GM21528 (cell line): ENCODE results near the gene OPN1SW.

Experiments used
- ATAC-seq: cut with Tn5 transposase; IDR thresholded peaks from one replicate; pipeline ENCODE4 v1.9.1; 2021; ENCODE audit warnings: mild to moderate bottlenecking, moderate library complexity; ENCODE audit not compliant: unreplicated experiment, low FRiP score

The OPN1SW gene

DNA sequence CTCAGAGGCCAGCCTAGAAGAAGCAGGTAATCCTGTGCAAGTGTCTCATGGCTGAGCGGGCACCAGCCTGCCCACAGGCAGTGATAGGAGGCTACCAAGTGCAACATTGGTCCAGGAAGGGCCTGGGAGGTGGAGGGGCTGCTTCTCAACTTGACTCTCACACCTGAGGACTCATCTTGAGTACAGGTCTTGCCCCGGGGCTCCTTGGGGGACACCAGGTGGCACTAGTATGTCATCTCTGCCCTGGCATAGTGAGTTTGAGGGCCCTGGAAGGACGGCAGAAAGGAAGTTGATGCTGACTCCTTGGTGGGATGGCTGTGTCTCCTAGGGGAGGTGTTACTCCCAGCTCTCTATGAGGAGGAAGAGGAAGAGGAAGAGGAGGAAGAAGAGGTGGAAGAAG is 18.4 kb upstream of the OPN1SW start:
- no peak for ATAC-seq

DNA sequence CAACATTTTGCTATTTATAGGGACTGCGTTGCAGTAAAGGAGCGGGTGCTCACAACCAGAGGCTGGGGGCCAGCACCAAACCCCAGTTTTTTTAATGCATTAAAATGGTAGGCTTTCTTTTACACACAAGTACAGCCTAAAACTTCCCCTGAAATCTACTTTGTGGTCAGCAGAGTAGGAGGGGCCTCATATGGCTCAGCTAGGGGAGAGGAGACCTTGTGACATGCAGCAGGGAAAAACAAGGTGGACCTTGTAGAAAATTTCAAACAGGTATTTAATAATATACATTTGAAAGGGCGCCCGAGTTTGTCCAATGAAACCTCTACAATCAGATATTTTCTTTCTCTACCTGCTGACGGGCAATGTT is 17.6 kb upstream of the OPN1SW start:
- no peak for ATAC-seq

DNA sequence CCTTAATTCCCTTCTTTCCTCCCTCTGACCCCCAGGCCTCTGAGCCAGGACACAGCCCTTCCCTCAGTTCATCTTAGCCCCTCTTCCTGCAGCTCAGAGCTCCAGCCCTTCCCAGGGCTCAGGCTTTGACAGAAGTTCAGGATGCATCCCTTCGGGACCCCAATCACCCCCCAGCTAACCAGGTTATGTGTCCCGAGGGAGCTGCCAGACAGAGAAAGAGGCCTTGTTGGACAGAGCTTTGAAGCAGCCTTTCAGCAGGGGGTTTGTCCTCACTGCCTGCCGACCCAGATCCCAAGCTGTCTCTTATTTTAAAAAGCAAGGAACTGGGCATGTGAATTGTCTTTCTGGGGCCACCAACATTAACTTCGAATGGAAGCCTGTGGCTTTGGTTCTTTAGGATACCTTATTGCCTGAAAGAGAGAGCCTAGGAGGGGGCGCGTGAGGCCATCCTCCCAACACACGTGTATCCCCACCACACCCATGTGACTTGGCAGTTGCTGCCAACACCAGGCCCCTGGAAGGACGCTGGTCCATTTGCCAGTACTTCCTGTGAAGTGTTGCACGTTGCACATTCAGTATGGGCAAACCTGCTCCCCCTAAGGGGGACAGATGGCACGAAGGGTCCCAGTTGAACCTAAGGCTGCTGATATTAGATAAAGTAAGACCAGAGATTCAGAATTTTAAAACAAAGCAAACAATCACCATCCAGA is 17.0 kb upstream of the OPN1SW start:
- no peak for ATAC-seq

DNA sequence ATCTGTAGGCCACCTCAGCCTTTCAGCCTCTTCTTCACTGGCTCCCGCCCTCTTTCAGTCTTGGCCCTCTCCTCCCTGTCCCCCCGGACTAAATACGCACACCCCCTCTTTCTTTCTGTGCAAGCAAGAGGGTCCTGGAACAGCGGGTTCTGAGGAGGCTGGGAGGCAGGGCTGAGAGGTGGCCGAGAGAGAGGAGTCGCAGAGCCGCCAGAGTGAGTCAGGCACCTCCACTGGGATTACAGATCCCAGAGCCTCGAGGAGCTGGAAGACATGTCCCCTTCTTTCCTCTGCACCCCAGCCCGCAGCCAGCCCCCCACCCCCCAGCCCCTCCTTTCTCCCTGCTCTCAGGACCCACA is 16.4 kb upstream of the OPN1SW start:
- ATAC-seq: no peak

DNA sequence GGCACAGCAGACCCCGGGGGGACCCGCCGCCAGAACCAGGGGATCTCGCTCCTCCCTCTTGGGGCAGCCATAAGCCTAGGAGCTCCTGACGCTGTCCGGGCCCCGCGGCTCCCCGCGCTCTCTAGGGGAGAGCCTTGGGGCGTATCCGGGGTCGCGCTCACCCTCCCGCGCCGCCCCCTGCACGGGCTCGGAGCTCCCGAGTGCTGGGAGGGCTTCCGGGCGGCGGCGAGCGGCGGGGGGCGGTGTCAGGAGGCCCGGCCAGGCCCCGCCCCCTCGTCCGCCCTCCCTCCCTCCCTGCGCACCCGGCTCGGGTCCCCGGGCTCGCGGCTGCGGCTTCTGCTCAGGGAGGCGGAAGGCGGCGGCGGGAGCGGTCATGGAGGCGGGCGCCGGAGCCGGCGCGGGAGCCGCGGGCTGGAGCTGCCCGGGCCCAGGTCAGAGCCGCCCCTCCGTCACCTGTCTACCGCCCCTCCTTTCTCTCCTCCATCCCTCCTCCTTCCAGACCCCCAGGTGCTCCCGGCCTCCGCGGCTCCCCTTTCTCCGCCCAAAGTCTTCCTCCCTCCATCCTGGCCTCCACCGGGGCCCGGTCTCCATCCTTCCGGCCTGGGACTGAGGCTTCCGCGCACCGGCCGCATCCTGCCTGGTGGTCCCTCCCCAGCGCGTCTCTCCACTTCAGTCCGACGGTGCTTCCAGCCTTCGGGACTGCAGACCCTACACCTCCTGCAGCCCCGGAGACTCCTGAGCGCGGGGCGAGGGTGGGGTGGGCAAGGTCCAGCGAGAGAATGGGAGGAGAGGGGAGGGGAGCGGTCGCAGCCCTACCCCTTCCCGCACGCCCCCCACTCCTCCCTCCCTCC is 15.8 kb upstream of the OPN1SW start, which contains the start of gene CCDC136:
Gene CCDC136, plus strand, starts transcription at position 848 of the 851 bp plus-strand sequence. CDS start 444 bp downstream, outside the sequence.
- ATAC-seq: peak; percentile 71

DNA sequence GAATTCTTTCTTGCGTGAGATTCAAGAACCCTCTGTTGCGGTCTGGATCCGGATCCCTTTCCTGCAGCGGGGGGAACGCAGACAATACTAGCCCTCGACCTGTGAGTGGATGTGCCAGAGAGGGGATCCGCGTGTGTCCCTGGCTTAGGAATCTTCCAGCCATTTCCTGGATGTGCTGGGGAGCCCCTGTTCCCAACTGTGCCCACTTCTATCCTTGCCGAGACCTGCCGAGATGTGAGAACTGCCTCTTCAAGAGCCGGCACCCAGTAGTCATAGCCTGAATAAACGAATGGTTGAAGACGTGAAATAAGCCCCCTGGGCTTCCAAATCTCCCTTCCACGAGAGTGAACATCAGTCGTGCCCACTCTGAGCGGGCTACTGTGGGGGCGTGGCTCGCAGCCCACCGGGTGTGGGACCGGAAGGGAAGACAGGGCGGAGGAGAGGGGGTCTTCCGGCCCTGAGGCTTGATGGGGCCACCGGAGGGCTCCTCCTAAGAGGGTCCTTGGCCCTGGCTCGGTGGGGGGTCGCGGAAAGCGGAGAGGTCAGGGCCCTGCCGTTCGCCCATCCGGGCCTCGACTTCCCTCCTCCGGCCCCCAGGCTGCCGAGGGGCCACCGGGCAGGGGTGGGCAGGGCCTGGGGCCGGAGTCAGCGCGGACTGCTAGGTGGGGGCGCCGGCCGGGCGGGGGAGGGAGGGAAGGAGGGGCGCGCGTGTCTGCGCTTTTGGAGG is 14.9 kb upstream of the OPN1SW start:
- no peak for ATAC-seq

DNA sequence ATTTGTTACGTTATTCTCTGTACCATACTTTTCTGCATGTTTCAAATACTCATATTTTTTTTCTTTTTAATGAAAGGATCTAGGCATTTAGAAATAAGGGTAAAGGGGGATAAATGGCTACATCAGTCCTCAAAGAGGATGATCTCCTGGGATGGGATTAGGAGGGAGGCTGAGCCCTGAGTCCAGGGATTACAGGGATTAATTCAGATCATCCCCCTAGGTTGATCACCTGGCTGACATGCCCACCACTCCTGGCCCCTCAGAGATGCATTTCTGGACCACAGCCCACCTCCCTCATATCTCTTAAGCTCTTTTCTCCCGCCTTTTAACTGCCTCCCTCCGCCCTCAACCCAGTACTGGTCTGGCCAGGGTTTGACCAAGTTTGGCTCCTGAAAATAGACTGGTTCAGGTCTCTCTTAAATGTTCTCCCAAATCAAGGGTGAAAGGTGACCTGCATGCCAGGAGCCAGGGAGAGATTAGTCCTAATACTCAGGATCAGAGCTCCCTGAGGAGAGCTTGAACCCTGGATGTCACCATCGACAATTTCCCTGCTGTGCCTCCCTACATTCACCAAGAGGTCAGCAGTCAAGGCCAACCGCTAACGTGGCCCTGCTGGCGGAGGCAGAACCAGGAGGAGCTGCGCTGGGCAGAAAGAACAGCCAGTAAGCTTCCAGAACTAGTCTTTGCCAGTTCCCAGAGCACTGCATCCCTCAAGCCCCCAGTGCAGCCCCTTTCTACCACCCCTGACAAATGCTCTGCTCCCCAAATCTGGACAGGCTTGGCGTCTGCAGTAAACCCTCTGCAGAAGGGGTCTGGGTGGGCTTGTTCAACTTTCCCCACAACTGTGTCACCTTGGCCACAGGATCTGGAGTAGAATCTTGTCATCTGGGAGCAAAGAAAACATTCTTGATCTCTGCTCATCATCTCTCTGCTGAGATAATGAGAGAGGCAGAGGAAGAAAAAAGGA is 13.1 kb upstream of the OPN1SW start:
- no peak for ATAC-seq

DNA sequence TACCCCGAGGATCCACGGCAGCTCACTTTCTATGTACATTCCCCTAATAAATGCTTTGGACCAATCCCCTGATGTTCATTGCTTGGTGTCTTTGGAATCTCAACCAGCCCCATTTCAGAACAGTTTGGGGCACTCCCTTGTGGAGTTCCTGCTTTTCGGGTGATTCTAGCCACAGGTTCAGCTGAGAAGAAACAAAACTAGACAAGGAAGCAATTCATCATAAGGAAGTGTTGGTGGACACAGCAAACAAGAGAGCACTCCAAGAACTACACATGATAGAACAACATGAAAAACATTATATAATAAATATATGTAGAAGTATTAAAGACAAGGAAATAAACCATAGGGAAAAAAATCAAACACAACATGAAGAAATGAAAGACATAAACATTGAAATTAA is 10.1 kb upstream of the OPN1SW start:
- ATAC-seq: no peak

DNA sequence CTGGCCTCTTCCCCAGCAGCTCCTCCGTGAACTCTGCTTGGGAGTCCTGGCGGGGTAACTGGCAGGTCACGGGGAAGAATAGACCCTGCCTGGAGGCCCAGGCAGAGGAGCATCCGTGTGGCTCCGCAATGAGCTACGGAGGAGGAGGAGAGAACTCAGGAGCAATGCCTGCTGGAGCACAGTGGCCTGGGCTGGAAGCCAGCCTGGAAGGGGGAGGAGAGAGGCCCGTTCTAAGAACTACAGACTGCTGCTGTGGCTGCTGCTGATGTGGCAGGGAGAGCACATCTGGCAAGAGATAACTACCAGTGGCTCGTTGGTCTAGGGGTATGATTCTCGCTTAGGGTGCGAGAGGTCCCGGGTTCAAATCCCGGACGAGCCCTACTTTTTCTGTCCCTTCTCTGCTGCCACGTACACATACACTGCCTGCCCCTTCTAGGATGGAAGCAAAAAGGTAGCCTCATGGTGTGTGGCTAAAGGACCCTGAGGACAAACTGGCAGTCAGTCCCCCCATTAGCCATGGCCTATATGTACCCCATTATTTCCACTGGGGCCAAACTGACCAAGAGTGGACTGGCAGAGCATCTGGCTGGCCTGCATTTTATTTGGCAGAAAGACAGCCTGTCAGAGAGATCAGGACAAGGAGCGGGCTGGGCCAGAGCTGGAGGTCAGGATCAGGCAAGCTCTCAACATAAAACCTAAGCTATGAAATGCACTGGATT is 7.7 kb upstream of the OPN1SW start:
- no peak for ATAC-seq

DNA sequence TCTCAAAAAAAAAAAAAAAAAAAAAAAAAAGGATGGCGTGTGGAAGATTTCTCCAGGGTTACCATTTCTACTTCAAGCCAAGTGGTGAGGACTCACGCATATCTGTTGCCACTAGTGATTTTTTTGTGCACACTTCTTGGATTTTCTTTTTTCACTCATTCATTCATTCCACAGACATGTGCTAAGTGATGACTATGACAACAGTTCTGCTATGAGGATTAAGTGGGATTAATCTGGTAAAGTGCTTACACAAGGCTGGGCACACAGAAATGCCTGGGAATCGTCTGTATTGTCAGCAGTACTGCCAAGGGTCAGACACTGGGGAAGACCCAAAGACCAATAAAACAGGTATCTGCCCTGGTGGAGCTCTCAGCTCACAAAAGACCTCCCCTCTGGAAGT is 6.3 kb upstream of the OPN1SW start:
- no peak for ATAC-seq

DNA sequence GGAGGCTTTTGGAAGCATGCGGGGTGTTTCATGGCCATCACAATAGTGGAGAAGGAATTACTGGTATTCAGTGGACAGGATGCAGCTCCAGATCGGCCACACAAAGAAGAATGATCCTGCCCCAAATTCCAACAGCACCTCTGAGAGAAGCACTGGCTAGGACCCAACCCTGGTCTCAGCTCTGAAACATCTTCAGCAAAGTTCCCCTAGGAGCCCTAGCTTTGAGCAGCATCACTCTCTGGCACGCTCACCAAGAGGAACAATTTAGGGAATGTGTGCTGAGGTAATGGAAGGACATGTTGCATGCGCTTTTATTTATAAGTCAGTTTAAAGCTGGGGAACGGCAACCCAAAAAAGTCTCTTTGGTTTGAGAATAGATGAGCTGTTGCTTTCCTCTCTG is 5.5 kb upstream of the OPN1SW start:
- ATAC-seq: no peak

DNA sequence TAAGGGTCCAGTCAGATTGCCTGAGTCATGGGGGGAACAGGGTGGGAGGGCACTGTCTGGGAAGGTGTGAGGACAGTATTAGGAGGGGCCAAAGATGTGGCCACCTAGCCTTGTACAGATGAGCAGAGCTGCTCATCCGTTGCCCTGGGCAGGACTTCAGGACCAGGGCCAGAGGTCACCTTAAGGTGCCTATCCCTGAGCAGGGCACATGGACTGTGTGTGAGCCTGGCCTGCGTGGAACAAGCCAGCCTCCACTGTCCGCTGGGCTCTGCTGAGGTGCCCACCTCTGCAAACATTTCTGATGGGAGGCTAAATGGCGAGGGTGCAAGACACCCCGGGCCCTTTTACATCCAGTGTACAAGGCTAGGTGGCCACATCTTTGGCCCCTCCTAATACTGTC is 3.4 kb upstream of the OPN1SW start:
- ATAC-seq: no peak

DNA sequence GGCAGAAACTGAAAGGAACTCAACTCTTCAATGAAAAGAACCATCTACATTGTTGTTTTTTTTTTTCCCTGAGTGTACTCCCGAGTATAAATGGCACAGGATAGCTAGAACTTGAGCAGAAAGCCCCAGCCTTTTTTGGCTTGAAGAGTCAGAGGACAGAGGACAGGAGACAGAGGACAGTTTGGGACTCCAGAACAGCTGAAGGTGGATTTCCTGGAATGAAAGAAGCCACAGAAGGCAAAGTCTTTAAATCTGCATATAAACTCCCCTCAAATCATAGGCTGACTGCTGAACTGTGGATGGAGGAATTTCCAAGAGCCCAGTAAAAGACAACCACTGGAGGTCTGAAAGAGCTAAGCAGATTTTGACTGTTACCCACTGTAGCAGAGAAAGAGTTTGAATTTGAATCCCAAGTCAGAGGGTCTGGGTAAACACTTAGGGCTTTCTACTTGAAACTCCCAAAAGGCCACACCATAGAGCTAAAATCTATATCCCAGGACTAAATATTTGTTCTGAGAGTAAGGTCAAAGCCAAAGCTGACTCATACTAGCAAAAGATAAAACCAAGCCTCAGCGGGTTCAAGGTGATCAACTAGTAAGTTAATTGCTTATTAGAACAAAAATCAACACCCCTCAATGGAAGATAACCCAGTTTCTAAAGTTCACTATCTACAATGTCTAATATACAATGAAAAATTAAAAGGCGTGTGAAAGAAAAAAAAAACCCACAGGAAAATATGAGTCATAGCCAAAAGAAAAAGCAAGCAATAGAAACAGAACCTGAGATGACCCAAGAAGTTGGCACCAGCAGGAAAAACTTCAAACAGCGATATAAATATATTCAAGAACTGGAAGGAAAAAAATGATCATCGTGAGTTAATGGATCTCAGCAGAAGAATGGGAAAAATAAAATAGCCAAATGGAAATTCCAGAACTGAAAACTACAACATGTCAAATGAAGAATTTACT is 1.8 kb upstream of the OPN1SW start:
- ATAC-seq: no peak

DNA sequence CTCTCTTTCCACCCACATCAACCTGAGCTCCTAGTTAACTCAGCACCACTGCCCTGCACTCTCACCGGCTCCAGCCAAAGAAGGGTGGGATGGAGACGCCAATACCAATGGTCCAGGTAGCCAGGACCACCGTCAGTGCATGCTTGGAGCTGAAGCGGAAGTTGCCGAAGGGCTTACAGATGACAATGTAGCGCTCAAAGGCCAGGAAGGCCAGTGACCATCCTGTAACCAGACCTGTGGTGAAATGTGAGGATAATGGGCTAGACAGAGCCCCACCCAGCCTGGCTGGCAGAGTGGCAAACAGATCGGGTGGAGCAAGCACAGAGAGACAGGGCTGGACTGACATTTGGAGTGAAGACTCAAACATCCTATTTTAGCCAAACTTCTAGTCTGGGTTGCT is 673 bp downstream of the OPN1SW start:
- no peak for ATAC-seq

DNA sequence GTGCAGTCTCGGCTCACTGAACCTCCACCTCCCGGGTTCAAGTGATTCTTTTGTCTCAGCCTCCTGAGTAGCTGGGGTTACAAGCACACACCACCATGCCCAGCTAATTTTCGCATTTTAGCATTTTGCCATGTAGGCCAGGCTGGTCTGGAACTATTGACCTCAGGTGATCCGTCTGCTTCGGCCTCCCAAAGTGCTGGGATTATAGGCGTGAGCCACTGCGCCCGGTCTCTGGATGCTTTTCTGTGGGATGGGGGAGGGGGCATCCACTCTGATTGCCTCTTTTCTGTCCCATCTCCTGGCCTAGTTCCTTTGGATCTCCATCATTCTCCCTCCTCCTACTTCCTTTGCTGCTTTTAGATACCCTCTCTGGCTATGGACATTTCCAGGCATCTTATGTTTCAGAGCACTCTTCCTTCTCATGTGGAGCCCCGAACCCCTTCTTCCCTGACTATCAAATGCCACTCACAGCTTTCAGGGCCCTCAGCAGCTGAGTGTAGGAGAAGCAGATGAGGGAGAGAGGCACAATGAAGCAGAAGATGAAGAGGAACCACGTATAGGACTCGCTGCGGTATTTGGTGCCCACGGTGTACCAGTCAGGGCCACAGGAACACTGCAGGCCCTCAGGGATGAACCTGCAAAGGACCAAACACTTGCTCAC is 1.4 kb downstream of the OPN1SW start:
- ATAC-seq: no peak

DNA sequence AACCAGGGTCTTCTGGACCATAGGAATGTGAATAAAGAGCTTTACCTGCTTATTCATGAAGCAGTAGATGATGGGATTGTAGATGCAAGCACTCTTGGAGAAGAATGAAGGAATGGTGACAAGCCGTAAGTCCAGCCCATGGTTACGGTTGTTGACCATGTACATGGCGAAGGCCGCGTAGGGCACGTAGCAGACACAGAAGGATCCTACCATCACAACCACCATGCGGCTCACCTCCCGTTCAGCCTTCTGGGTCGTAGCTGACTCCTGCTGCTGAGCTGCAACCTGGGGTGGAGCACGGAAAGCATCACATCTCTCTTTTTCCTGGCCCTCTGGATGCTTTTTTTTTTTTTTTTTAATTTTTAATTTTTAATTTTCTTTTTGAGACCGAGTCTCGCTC is 2.0 kb downstream of the OPN1SW start:
- no peak for ATAC-seq

DNA sequence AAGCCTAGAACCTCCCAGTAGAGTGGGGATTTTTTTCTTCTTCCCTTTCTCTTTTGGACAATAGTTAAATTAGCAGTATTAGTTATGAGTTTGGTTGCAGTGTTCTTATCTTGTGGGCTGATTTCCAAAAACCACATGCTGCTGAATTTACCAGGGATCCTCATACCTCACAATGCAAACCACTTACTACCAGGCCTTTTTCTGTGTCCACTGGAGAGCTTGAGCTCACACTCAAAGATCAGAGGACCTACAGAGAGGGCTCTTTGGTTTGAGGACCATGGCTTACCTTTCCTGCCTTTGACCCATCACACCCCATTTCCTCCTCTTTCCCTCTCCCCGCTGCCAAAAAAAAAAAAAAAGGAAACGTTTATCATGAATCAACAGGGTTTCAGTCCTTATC is 5.4 kb downstream of the OPN1SW start:
- no peak for ATAC-seq

DNA sequence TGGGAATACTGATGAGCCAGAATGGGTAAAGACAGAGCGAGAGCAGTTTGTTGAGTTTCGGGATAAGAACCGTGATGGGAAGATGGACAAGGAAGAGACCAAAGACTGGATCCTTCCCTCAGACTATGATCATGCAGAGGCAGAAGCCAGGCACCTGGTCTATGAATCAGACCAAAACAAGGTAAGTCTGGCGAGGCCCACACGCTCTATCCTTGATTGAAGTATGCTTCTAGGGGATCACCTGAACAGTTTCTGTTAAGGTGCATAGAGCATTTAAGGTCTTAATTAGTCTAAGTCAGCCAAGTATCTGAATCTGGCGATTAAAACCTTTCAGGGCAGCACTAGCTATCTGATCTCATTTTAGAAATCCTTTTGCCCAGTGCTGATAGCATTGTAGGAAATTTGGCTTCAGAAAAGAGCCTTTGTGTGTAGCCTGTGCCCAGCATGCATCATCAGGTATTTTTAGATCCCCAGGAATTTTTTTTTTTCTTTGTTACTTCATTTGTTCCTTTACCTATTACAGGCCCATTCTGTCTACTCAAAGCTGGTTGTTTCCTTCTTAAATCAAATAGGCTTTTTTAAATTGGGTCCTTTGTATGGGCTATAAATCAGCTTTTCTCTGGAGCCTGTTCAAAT is 8.0 kb downstream of the OPN1SW start:
- ATAC-seq: no peak
